A204.1 (cell line): ENCODE results near the gene MAGI2.

Experiments used
- FAIRE-seq: peaks from 2 replicates; lab custom pipeline; 2012; peaks lifted over from hg19 to GRCh38; lab: Jason Lieb, UNC

Gene MAGI2

DNA sequence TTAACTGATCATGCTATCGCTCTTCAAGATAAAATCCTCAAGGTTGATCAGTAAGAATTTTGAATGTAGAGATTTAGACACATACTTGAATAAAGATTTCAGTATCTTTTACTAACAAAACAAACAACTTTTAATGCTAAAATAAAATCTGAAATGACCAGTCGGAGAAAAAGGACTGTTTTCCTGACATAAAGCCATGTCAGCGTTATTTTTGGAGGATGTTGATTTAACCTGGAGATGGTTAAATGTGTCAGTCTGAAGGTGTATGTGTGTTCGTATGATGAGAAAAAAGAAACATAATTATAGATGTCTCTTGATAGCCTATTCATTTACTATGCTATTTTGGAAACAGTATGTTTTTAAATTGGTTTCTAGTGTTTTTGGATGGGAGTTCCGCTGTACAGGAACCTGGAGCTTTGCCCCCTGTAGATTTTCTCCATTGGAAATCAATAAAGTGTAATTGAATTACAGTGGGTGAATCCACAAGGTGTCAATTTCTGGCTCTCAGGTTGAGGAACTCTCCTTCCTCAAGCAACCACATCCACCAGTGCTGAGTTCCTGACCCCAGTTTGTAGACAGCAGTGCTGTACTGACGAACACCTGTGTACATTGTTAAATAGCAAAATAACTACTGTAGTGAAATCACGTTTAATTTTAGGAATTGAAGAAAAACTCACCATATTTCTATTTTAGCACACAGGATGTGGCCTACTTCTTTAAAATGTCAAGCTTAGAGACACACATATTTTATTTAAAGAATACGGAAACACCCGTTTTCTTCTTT, 670.1 kb downstream of the MAGI2 start:
- no peak for FAIRE-seq

DNA sequence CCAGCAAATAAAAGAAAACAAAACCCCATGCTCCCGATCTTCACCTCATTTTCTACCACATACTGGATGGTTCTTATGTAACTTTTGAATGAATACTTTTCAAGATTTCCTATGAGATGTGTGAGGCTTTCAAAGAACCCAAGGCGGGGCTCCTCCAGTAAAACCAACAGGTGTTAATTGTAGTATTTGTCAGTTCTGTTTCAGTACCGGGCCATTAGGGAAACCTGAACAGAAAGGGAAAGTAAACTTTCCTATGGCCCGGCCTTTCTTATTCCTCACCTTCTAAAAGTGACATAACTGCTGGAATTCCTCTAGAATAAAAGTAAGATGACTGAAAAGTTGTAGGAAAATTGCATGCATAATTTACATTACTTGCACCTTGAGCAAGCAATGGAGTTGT, 672.9 kb downstream of the MAGI2 start:
- no peak for FAIRE-seq

DNA sequence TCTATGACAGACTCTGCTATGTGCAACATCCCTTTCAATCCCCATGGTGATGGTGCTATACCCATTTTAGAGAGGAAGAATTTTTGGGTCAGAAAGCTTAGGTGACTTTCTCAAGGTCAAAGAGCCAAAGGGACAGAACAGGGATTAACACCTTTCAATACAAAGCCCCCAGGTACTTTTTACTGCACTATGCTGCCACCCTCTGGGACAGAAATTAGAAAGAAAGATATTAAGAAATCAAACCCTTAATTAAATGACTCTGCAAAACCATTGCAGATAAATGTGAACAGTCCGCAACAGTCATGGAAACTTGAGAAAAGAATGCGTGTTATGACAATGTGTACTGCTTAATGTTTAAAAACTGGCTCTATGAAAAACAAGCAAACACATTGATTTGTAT, 673.7 kb downstream of the MAGI2 start:
- no peak for FAIRE-seq

DNA sequence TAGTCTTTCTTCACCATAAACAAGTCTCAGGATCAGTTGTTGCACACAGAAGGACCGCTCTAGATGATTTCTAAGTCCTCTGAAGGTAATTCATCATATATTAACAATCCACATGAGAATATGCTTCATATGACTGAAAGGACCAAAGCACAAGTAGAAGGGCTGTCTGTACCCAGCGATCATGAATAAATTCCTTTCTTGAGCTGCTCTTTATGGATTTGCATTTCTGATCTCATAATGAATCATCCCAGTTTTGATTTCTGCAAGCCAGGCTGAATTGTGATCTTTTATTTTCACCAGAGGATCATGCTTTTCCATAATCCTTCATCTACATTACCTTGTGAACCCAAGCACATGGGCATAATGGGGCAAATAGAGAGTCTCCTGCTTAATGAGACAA, 675.6 kb downstream of the MAGI2 start:
- FAIRE-seq, result no peak

DNA sequence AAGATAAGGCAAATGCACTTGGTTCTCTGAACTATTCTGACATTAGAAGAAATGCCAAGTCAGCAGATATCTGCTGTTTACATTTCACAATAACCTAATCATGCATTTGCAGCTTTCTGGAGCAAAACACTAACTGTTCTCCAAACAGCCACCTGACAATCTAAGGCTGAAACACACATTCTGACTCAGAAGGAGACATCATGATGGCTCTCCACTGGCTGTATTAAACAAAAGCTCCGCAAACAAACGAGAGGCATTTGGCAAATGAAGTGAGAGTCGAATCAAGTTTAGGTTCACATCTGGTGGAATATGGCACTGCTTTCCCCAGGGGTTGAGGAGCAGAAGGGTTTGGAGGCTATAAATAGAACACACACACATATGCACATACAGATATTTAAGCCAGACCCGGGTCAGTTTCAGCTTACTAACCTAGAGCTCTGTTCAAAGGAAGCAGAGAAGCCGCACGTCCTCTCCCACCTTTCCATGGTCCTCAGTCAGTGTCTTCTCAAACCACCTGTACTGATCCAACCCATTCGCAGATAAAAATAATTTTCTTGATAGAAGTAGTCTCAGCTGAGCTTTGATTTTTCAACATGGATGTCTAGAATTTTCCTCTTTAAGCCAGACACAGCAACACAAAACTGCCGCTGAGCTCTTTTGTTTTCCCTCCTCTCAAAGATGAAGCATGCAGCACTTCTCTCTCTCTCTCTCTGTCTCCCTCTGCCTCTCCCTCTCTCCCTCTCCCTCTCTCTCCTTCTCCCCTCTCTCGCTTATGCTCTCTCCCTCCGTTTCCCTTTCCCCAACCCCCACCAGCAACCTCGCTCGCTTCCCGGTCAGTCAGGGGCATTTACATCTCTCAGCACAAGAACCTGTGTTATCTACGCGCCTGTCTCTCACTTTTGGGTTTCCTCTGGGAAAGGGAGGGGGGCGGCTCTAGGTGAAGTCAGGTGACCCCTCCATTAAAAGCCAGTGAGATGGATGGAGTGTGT, 682.8 kb downstream of the MAGI2 start:
- FAIRE-seq, result no peak

DNA sequence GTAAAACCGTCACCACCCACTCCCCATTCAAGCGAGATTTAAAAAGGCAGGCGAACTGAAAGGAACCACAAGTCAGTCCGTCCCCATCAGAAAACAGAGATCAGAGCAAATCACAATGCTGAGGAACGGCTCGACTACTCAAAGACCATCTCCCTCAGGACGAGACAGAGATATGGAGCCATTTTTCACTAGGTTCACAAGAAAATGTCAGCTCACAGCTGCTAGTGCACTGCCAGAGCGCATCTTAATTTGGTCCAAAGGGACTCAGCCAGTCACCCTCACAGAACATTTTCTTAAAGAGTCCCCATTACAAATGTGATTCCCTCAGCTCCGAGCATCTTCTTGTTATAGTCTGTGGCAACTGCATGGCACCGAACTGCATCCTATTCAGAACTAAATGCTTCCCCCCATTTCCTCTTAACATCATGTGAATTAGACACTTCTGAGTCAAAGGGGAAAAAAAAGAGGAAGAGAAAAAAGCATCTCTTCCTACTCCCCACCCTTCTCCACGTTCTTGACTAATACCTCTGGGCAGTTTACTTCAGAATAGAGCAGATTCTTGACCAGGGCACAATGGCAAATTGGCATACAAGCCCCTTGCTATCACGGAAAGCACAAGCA, 683.9 kb downstream of the MAGI2 start:
- FAIRE-seq, result no peak

DNA sequence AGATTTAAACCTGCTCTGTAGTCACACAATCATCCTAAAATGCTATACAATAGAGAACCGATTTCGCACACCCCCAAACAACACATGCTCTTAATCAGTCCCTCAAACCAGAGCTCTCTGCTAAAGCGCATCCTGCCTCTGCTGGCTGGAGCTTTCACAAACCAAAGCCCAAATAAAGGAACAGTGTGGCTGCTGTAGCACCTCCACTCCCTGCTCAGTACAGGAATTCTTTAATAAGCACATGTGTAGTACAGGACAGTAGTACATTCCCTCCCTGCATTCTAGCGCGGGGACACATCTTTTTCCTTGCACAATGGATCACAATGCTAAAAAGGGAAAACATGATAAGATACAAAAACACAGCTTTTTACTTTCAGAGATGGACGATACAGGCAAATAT, 684.6 kb downstream of the MAGI2 start:
- no peak for FAIRE-seq

DNA sequence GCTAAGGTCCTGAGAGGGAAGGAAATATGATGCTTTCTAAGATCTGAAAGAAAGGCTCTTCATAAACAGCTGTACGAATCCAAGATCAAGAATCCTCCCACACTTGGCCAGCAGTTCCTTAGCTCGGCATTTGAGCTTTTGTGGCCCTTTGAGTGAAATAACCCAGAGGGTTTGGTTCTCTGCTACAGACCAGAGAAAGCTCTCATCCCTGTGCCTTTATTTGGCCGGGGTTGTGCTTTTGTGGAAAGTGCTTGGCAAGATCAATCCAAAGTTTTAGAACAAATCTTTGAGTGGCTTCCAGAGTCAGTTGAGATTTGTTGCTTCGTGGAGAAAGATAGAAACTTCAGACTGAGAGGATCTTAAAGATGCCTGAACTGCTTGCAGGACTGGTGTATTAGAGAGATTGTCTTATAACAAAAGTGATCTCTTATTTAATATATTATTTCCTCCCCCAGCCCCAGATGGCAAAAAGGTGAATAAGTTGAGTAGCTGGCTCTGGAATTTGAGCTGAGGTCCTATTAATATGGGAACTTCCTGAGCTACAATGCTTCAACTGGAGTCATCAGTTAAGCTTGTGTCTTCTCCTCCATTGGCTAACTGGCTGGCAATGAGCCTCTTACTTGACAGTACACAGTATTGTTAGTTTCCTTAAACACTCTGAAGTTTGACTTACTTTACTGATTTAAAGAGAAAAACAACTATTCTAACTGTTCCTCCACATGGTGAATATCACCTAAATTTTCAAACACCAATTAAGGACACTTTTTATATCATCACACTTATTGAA, 687.3 kb downstream of the MAGI2 start:
- FAIRE-seq, result no peak

DNA sequence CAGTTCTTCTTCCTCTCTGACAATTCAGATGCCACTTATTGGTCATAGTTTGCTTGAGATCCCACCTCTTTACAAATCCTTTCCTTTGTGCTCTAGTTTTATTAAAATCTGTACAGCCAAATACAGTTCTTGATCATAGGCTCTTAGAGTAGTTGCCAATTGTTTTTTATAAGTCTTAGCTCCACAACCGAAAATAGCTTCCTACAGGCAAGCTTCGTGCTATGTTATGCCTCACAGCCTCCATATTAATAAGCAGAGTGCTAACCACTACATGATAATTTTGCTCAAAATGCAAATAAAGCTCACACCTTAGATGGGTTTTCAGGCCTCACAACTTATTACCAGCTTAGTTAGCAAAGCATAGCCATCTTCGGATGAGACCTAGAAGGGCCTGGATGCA, 688.9 kb downstream of the MAGI2 start:
- FAIRE-seq, result no peak

DNA sequence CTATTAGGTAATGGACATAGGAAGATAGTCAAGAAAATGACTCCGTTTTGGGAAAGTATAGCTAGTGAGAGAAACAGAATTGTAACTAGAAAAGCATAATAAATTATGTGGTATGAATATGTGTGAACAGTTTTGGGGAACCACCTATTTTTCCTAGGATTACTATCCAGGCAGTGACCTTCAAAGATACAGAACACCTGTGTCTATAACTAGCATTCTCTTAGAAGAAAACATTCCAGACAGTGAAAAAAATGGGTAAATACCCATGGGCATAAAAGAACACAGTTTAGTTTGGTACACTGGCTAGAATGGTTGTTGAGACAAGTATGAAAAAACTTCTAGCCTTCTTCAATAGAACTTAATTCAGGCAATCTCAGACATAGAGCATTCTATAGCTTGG, 690.8 kb downstream of the MAGI2 start:
- FAIRE-seq, result no peak

DNA sequence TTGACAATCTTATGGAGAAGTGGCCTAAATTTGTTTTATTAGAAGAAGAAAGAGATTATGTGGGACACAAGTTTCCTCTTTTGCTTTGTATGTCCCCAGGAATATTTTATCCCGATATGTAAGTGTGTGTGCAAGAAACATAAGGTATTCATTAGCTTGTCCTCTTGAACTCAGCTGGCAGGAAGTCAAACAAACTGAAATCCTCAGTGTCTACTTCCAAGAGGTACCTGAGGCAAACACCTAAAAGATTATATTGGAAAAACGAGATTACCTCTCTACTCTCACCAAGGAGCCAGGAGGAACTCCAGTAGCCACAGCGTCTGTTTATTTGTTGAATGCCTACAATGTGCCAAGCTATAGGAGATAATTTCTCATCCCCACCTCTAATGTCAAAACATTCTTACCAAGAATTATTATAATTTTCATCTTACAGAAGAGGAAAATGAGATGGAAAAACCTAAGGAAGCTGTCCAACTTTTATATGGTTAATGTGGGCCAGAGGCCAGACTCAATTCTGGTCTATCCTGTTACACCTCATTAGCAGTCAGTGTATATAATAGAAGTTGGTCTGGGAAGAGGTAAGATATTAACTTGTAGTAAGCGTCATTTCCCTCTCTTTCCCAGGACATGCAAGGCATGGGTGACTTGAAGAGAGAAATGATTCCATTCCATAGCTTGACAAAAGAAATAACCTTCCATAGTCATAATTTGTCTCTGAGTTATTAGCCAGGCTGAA, 692.7 kb downstream of the MAGI2 start:
- FAIRE-seq, result no peak

DNA sequence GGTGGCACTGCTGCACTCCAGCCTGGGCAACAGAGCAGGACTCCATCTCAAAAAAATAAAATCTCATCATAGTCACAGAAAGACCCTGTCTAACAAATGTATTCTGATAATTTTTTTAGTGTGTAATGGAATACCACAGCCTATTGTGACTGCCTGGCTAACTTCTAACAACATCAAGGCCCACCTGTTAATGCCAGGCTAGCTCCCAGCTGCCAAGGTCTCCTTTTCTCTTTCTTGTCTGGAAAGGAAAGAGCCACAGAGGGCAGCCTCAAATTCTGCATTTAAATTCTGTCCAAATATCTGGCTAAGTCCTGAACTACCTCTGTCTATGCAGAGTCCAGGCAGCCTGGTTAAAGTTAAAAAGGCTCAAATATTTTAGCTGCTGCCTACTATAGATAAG, 700.9 kb downstream of the MAGI2 start:
- FAIRE-seq, result no peak

DNA sequence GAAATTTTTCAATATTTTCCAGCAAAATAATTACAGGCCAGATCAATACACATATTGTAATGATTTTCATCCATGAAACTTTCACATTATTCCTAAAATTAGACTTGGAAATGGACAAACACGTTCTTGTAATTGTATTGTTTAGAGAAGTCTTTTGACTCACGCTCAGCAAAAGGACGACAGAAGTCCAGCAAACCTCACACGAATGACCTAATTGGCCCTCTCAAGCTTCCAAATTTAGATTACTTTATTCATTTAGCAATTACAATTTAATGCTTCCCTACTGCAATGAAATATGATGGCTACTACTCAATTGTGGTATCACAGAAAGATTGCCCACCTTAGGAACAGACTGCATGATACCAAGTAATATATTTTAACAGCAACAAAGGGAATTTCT, 702.2 kb downstream of the MAGI2 start:
- FAIRE-seq, result no peak

DNA sequence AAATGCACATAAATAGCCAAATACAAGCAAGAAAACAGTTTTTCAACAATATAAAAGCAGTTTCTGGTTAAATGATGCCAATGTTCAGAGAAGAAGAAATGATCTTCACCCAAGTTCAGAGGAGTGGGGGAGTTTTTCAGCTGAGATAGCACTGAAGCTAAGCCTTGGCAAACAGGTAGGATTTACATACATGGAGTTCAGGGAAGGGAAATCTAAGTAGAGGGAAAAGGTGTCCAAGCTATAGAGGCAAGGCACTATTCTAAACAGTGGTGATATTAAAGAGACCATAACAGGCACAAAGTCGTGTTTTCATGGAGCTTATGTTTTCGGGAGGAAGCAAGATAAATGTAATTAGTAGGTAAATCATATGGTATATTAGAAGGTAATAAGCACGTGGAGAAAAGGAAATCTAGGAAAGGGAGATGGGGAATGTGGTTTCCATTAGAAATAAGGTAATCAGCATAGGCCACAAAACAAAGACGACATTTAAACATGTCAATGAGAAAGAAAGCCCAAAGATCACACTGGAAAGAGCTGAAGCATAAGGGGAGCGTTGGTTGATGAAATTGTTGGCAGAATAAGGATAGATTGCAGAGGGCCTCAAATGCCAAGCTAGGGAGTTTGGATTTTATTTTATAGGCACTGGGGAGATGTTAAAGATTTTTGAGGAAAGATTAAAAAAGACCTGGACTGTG, 704.3 kb downstream of the MAGI2 start:
- FAIRE-seq, result no peak

DNA sequence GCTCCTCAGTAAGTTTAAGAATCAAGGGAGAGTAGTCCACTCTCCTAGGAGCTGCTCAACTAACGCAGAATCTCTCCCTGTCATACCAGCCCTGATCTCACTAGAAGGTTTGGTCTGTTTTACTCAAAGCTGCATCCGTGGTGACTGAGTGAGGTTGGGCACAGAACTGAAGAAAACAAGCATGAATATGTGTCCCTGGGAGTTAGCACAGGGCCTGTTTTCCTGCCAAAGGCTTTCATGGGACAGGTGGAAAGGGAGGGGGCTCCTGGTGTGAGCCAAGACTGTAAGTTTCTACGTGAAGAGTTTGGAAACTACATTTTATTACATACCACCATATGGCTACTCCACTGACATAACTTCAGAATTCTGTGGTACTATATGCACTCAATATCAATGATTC, 705.9 kb downstream of the MAGI2 start:
- no peak for FAIRE-seq

DNA sequence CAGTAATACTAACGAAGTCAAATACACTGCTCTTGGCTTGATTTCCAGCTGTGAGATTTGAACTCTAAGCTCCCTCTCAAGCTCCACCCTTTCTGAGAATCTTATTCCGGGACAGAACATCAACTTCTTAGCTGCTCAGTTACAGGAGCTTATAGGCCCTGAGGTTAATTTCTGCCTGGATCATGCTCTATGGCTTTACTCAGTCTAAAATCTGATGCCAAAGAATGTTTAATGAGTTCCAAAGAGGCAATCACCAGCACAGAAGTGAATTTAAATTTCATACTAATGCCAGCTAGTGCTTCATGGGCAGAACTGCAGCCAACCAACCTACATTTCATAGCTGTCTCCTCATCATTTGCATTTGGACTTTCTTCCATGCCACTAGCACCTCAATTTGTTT, 707.2 kb downstream of the MAGI2 start:
- FAIRE-seq, result no peak

DNA sequence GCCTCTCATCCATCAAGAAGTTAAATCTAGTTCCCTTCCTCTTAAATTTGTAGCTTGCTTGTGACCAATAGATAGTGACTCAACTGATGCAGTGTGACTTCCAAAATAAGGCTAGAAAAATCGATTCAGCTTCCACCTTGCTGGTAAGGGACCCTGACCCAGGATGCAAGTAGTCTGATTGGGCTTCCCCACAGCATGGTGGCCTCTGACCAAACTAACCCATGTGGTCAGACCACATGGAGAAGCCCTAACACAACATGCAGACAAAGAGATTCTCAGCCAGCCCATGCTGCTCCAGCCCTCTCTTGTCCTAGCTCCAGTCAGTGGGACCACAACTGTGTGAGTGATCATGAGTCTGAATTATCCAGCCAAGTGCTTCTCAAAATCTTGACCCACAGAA, 710.8 kb downstream of the MAGI2 start:
- no peak for FAIRE-seq

DNA sequence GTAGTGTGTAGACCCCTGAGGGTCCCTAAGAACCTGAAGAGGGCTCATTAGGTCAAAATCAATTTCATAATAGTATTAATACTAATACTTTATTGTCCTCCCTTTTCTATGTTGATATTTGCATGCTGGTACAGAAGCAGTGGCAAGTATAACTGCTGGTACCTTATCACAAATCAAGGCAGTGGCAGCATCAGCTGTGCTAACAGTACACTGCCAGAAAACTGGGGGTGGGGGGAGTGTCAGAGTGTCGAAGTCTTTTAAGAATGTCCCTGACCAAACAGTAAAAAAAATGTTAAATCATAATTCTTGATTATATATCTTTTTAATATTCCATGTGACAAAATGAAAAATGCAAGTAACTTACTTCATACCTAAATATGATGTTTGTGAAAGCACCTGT, 716.9 kb downstream of the MAGI2 start:
- no peak for FAIRE-seq

DNA sequence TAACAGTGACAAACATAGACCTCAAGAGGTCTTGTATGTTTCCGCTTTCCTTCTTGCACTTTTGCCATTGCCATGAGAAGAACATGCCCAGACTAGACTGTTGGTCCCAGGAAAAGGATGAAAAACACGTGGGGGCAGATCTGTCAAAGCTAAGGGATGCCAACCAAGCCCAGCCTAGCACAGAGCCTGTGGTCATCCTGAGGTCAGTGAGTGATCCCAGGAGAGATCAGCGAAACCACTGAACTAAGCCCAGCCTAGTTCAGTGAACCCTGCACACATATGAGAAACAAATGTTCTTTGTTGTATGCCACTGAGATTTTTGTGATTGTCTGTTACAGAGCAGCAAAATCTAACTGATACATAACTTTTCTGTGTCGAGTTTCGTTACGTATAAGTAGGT, 718.8 kb downstream of the MAGI2 start:
- FAIRE-seq, result no peak

DNA sequence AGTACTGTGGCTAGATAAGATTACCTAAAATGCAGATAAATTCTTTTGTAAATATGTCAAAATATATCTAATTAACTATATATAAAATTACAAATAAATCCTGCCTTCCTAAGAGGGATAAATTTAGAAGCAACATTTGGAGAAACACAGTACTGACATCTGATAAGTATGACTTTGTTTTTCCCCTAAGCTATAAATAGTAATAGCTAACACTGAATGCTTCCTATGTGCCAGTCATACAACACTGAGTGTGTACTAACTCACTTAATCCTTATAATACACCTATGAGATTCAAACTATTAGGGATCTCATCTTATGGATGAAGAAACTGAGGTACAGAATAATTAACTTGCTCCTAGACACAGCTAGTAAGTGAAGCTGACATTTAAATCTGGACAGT, 733.4 kb downstream of the MAGI2 start:
- no peak for FAIRE-seq

DNA sequence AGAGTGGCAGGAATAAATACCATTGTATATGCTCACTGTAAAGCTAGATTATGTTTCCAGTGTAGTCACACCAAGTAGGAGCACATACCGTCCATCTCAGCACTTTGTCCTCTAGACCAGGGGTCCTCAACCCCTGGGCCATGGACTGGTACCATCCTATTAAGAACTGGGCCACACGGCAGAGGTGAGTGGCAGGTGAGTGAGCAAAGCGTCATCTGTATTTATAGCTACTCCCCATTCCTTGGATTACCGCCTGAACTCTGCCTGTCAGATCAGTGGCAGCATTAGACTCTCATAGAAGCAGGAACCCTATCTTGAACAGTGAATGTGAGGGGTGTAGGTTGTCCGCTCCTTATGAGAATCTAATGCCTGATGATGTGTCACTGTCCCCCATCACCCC, 735.3 kb downstream of the MAGI2 start:
- FAIRE-seq, result no peak
